Esophagus squamous epithelium (tissue), 4 donors: ENCODE measurements around the gene KCNJ10.

Experiments
- CTCF ChIP-seq, 6 experiments: fragments of 450-650 bp in 4 of 6; fragments of 200-600 bp in 2 of 6; sonication (generic) in 2 of 6; IDR thresholded peaks; one replicate each; pipeline ENCODE4 v1.5.1; 2016 to 2019; ENCODE audit warnings: antibody characterized with exemption in 6 of 6, mild to moderate bottlenecking in 4 of 6, moderate library complexity in 4 of 6
- POLR2A ChIP-seq, 4 donors: fragments of 450-650 bp; IDR thresholded peaks; one replicate each; pipeline ENCODE4 v1.6.1; 2017; ENCODE audit warnings: antibody characterized with exemption in 4 of 4, mild to moderate bottlenecking in 4 of 4, moderate library complexity in 3 of 4

DNA sequence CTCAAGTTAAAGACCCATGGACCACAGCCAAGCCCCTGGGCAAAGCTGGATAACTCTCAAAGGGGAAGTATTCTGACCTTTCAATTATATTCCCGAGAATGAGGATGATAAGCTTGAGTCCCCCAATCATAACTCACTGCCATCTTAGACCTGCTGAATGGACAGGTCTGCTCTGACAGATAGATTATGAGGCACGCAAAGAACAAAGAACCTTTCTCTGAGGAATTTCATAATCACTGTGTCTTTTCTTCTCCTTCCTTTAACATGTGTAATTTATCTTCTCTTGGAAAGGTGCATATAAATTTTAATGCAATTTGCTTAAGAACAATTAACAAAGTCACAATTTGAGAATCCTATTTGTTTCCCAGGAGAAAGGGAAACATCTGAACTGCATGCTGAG, 60.2 kb downstream of the KCNJ10 start:
- no peak for TF ChIP-seq POLR2A (IDR thresholded peaks at IDR 0.05)
- no peak for TF ChIP-seq CTCF (IDR thresholded peaks at IDR 0.05)
